GM12892 (cell line): ENCODE measurements around the gene UBL7.

Source experiments
- POLR2A ChIP-seq: IDR thresholded peaks from 2 replicates; pipeline ENCODE4 v1.6.1; 2011; ENCODE audit warnings: low read depth, low read length, control low read depth
- POLR2AphosphoS5 ChIP-seq: IDR thresholded peaks from 2 replicates; pipeline ENCODE4 v1.6.1; 2011; ENCODE audit warnings: low read depth, low read length, control low read depth

DNA sequence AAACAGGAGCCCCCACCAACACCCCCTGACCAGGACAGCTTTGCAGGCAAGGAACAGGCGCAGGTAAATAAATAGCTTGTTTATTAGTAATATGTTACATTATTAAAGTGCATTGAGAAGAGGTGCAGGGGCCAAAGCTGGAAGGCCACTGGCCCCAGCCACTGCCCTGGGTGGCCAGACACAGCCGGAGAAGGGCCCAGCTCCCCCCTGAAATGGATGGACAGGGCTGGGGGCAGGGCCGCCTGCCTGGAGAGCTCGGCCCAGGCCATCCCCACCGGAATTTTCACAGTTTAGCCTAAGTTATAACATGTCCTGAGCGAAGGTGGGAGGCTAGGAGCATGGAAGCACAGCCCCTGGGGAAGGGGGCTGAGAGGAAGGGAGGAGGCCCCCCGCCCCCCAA, 51.7 kb downstream of the UBL7 start:
- no peak for TF ChIP-seq POLR2AphosphoS5
- TF ChIP-seq POLR2A: no peak
